AG09309 (cell line): ENCODE results near the gene KLHL18.
"Not testable (repeated sequence)": the region's sequence is repeated elsewhere in the genome, so short reads cannot be mapped to it uniquely, and the experiment has no call there.

Experiments used
- DNase-seq: peaks from one replicate; pipeline ENCODE4 v3.0.0-alpha.2; 2010; ENCODE audit warnings: low read depth
- H3K4me3 ChIP-seq: 2 replicates; pipeline ENCODE4 v1.5.1; 2011; ENCODE audit warnings: mild to moderate bottlenecking, low read depth, low read length, moderate library complexity; ENCODE audit not compliant: control insufficient read depth
- TF ChIP-seq, protein P1 (sequence below): IDR thresholded peaks from 2 replicates; pipeline ENCODE4 v1.5.1; 2011; ENCODE audit warnings: mild to moderate bottlenecking, low read depth, low read length, inconsistent platforms; ENCODE audit not compliant: insufficient read depth, control insufficient read depth; ENCODE audit errors: missing control alignments

KLHL18 gene

DNA sequence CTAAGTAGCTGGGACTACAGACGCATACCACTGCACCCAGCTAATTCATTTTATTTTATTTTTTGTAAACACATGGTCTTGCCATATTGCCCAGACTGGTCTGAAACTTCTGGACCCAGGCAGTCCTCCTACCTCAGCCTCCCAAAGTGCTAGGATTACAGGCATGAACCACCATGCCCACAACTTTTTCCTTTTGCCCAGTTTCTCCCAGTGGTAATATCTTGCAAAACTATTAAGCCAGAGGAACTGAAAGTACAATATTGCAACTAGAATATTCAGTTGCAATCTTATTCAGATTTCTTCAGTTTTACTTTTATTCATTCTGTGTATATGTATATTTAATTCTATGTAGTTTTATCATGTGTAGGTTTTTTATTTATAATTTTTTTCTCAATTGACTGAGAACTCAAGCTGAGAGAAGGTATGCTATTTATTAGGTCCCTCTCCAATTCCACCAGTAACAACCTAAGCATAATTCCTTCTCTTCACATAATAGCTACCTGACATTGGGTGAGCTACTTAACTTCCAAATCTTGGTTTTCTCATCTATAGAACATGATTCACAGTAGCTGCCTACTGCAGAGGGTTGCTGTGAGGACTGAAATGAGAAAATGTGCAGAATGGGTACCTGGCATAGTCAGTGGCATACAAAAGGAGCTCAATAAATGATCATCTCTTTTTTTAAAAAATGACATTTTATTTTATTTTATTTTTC lies 30.8 kb downstream of the KLHL18 start:
- no peak overlapping the region for H3K4me3 ChIP-seq
- DNase-seq: no peak

DNA sequence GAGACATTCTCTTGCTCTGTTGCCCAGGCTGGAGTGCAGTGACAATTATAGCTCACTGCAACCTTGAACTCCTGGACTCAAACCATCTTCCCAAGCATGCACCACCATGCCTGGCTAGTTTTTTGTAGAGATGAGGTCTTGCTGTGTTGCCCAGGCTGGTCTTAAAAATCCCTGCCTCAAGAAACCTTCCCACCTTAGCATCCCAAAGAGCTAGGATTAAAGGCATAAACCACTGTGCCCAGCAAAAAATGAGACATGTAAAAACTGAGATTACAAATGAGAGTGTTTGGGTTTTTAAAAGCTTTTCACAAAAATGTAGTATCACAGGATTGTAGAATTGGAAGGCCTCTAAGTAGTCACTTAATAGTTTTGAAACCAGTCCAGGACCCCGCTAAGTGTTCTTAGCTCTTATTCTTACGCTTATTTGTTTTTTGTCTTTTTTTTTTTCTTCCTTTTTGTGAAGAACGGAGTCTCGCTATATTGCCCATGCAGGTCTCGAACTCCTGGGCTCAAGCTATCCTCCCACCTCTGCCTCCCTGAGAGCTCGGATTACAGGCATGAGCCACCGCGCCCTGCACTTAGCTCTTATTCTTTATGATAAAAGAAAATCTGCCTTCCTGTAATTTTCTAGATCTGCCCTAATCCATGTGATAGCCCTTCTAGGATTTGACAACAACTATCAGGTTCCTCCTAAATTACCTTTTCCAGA lies 31.5 kb downstream of the KLHL18 start:
- no peak for DNase-seq
- TF ChIP-seq, protein P1, sequence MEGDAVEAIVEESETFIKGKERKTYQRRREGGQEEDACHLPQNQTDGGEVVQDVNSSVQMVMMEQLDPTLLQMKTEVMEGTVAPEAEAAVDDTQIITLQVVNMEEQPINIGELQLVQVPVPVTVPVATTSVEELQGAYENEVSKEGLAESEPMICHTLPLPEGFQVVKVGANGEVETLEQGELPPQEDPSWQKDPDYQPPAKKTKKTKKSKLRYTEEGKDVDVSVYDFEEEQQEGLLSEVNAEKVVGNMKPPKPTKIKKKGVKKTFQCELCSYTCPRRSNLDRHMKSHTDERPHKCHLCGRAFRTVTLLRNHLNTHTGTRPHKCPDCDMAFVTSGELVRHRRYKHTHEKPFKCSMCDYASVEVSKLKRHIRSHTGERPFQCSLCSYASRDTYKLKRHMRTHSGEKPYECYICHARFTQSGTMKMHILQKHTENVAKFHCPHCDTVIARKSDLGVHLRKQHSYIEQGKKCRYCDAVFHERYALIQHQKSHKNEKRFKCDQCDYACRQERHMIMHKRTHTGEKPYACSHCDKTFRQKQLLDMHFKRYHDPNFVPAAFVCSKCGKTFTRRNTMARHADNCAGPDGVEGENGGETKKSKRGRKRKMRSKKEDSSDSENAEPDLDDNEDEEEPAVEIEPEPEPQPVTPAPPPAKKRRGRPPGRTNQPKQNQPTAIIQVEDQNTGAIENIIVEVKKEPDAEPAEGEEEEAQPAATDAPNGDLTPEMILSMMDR: no peak
- H3K4me3 ChIP-seq: no peak overlapping the region

More for the DNA sequence above, 30.8 kb downstream of the KLHL18 start:
- TF ChIP-seq, protein P1: no peak

DNA sequence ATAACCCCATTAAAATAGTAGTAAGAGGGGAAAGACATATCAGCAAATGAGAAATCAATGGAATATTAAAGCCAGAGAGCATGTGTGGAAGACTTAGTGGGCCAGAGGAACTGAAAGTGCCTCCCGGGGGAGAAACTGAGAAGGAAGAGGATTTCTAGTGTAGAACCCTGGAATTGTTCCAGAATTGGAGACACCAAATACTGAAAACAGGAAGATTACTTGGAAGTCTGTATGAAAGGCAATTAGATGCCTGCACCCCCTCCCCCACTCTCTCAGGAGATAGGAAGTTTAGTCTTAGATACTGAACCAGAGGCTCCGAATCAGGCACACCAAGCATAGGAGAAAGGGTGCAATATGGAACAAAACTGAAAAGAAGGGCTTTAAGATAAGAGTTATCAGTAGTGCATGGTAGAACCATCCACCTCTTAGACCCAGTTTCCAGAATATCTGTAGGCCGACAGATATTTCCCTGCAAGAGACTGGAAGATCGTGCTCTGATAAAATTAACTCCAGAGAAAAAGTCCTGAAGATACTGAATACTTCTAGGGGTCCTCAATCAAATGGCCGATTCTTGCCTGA lies 32.4 kb downstream of the KLHL18 start:
- DNase-seq: no peak
- TF ChIP-seq, protein P1: no peak
- no peak overlapping the region for H3K4me3 ChIP-seq

DNA sequence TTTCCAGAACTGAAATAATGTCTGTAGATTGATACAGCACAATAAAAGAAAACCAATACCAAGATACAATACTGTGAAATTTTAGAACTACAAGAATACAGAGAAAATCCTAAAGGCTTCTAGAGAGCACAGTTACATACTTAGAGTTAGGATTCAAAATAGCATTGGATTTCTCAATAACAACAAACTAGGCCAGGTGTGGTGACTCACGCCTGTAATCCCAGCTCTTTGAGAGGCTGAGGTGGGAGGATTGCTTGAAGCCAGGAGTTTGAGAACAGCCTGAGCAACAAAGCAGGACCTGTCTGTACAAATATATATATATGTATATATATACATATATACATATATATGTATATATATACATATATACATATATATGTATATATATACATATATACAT lies 33.4 kb downstream of the KLHL18 start:
- DNase-seq, H3K4me3 ChIP-seq: not testable (repeated sequence)

DNA sequence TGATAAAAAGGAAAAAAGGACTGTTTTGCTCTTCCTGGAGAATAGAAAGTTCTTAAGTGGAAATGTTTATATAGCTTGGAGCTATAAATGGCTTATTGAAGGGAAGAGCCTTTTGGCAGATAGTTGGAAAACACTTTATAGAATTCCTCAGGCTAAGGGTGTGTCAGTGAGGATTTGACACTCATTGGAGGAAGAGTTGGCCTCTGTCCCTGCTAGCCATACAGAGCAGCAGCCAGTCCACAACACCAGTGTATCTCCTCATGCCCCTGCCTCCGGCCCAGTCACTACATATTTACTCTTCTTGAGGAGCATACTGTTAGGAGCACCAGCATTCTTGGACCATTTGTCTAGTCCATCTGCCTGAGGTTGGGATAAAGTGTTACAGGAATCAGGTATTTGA lies 36.2 kb downstream of the KLHL18 start:
- no peak for DNase-seq
- no peak overlapping the region for H3K4me3 ChIP-seq
- TF ChIP-seq, protein P1: no peak

- no peak for DNase-seq
- TF ChIP-seq, protein P1: no peak
- H3K4me3 ChIP-seq: no peak overlapping the region
Measured at GRCh38 chr3:47319956-47320355, 37.2 kb downstream of the KLHL18 start.
